GM12872 (cell line): ENCODE results near the gene ZNF587.
"Not testable (repeated sequence)": the region's sequence is repeated elsewhere in the genome, so short reads cannot be mapped to it uniquely, and the experiment has no call there.

Experiments
- TF ChIP-seq, protein P1 (sequence below): IDR thresholded peaks from 3 replicates; pipeline ENCODE4 v1.5.1; 2011; ENCODE audit warnings: low read depth, mild to moderate bottlenecking, low read length, moderate library complexity; ENCODE audit not compliant: insufficient read depth

ZNF587 gene

DNA sequence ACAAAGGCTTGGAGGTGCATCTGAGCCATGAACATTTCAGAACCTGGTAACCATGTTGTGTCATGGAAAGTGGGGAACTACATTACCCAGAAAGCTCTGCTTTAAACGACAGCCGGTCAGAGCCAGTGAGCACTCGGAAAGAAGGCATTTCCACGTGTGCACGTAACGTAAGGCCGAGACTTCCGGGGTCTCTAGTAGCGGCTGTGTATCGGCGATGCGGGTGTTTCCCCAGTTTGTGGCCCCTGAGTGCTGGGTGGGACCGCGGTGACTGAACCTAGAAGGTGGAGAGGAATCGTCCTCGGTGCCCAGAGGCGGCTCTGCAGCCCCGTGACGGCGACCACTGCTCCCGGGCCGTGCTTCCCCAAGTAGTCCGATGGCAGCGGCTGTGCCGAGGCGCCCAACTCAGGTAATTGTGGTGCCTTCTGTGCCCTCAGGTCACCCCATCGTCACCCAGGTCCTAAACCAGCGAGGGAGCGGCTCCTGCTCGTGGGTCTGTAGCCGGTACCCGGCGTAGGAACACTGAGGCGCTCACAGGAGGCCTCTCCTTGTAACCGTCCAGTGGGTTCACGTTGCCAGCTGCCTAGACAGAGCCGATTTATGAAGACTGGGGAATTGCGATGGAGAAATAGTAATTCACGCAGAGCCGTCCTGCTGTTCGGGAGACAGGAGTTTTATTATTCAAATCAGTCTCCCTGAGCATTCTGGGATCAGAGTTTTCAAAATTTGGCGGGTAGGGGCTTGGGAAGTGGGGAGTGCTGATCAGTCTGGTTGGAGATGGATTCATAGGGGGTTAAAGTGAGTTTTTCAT lies at the start of gene ZNF587:
ZNF587 (plus strand) TSS at position 194 of the 808 bp plus-strand sequence; CDS start at position 374, 180 bp downstream.
- TF ChIP-seq, protein P1, sequence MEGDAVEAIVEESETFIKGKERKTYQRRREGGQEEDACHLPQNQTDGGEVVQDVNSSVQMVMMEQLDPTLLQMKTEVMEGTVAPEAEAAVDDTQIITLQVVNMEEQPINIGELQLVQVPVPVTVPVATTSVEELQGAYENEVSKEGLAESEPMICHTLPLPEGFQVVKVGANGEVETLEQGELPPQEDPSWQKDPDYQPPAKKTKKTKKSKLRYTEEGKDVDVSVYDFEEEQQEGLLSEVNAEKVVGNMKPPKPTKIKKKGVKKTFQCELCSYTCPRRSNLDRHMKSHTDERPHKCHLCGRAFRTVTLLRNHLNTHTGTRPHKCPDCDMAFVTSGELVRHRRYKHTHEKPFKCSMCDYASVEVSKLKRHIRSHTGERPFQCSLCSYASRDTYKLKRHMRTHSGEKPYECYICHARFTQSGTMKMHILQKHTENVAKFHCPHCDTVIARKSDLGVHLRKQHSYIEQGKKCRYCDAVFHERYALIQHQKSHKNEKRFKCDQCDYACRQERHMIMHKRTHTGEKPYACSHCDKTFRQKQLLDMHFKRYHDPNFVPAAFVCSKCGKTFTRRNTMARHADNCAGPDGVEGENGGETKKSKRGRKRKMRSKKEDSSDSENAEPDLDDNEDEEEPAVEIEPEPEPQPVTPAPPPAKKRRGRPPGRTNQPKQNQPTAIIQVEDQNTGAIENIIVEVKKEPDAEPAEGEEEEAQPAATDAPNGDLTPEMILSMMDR = not testable (repeated sequence)

DNA sequence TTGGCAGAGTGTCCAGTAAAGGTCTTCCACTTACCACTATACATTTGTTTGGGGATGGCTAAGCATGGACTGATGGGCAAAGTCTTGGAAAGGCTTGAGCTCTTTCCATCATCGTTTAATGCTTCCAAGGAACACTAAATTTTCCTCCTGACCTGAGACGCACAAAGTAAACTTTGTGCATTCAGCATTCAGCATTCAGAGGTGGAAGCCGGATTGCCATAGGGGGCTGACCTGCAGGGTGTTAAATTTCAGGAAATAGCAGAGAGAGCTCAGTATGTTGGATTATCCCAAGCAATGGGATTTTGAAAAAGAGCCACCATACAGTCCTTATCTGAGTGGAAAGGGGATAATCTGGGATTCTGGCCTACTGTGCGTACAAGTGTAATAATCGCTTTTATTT lies 49.0 kb upstream of the ZNF587 start:
- TF ChIP-seq, protein P1 = no peak

DNA sequence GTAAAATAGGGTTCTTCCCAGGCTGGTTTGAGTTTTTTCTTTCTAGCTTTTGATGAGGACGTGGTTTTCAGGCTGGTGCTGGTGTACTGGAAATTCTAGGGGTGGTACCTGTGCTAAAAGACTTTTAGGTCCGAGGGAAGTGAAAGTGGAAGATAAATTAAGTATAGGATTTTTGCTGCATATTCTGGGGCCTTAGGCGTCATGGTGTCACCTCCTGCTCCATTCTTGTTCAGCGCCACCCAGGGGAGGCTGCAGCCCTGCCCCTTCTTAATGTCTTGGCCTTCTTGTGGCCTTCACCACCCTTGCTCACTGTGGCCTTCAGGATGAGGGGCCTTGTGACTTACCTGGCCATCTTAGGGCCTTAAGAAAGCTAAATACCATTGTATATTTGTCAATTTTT lies 47.4 kb upstream of the ZNF587 start:
- TF ChIP-seq, protein P1 = no peak

DNA sequence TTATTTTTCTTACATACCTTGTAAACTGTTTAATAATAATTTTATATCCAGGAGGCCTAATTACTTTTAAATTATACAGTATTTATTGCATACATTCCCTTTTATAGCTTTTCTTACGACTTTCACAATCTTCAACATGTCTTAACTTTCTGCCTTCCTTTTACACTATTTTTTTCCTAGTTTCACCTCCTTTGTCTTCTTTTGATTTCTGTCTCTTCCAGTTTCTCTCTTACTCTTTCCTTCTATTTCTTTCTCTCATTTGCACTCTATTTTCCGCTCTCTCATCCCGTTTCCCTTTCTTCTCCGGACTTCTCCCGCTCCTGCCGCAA lies 46.4 kb upstream of the ZNF587 start:
- TF ChIP-seq, protein P1 = no peak

DNA sequence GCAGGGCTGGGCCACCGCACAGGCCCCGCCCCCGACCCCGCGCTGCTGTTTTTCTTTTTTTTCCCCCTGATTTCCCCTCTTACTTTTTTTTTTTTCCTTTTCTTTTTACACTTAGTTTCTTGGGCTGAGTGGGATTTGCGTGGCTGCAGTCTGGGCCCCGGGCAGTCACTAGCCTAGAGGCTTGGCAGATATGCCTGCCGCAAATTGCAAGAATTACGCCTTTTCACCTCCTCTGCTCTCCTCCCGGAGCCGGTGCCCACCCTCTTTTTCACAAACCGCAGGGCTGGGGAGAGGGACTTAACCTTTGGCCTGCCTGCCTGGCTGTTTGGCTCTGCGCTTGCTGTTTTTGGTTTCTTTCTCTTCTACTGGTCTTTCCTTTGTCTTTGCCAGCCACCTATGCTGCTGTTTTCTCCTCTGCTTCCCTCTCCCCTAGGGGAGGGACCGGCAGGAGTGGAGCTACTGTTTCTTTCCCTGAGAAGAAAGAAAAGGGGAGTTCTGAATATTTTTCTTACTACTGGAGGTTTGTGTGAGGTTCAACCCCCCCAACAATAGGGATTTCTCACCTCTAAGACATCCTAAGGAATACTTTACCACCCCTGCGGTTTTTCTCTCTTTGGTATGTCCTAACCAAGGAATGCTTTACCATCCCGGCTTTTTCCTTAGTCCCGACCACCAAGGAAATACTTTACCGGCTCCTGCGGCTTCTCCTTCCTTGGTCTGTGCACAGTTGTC lies 45.9 kb upstream of the ZNF587 start:
- TF ChIP-seq, protein P1 = no peak

DNA sequence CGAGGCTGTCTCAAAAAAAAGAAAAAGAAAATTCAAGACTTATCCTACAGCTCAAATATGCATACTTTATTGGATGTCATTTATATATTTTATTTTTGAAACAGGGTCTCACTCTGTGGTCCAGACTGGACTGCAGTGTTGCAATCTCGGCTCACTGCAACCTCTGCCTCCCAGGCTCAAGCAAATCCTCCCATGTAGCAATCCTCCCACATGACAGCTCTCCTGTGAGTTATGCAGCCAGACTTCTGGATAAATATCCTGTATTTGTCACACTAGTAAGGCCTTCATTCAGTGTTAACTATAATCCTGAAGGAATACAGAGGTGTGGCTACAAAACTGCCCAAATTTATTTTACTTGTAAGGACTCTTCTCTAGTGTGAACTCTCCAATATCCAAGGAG lies 42.1 kb upstream of the ZNF587 start:
- TF ChIP-seq, protein P1 = no peak

DNA sequence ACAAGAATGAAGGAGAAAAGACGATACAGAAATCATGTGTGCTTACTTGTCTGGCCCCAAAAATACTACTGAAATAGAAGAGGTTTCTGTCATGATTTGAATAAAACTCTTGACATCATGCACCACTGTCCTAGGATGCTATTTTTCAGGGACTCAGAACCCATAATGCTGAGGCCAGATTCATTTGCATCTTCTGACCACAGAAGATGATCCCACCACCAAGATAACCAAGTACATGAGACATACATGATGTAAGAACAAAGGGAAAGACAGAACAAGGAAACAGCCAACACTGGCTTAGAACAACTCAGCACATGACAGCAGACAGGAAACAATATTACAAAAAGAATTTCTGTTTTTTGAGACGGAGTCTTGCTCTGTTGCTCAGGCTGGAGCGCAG lies 37.4 kb upstream of the ZNF587 start:
- TF ChIP-seq, protein P1 = no peak
